Left cardiac atrium (tissue), 4 donors: ENCODE data around the gene CAPZB. TPM values are rescaled to one million over a fixed set of nuclear protein-coding genes. Genes with fewer than 3 reads are reported as not detected.
A peak's percentile ranks its signal among the peaks of the same experiment; 100 is the strongest.
"Not testable (repeated sequence)": the region's sequence is repeated elsewhere in the genome, so short reads cannot be mapped to it uniquely, and the experiment has no call there.

ENCODE experiments used
- ATAC-seq, 2 donors: fragments of 200-7000 bp; cut with Tn5 transposase; one replicate each; pipeline ENCODE4 v1.9.1; 2020; ENCODE audit warnings: mild to moderate bottlenecking in 2 of 2, moderate library complexity in 2 of 2
- DNase-seq: peaks from one replicate; pipeline ENCODE4 v3.0.0-alpha.2; 2020
- intact Hi-C, 2 donors: fragments of 100-400 bp; cut with DNase I; formaldehyde crosslinking; loops; one replicate each; pipeline versions ENCODE4 v1.14.1 to v1.15.1; 2022 to 2023
- total RNA-seq, 2 donors: library from RNA; stranded (reverse); fragmentation: NEBNext Ultra II Directional; extraction: Animal tissue kit (Norgen Biotek cat#: 25700); gene quantifications; one replicate each; pipeline ENCODE4 v1.2.1, GENCODE V29; 2021
- donor health status: DM: no; HTN: yes; CAD: no.
- donor health status: DM: no; HTN: yes; CAD: no; lungs with severe emphysema.
- donor health status: DM: yes; HTN: yes; CAD: no.
- donor health status: Dilated cardiomyopathy.

Gene CAPZB
- total RNA-seq, 2 donors from 2014 or later, result 227 to 254 TPM

GRCh38 chr1:19315378-19316198 is 169.8 kb downstream of the CAPZB start:
- intact Hi-C loops, result no loop called here
- DNase-seq (no peak), ATAC-seq (no peak)

GRCh38 chr1:19313961-19314882 is 171.1 kb downstream of the CAPZB start:
- ATAC-seq (no peak), DNase-seq (no peak)
- intact Hi-C loops, result no loop called here

GRCh38 chr1:19313636-19313959 is 171.7 kb downstream of the CAPZB start:
- no peak for DNase-seq
- no peak for ATAC-seq
- intact Hi-C loops, result no loop called here

GRCh38 chr1:19312782-19313635 is 172.3 kb downstream of the CAPZB start:
- intact Hi-C loops, result no loop called here
- no peak for ATAC-seq
- no peak for DNase-seq

GRCh38 chr1:19311931-19312781 is 173.2 kb downstream of the CAPZB start, which contains the start of the genes AKR7A2 and SLC66A1:
Gene AKR7A2 (minus strand): TSS chr1:19312144. CDS start chr1:19312124, 20 bp downstream.
Gene SLC66A1 (plus strand): TSS chr1:19312326. CDS start chr1:19317678, 5,352 bp downstream.
- ATAC-seq (peak; percentile 97), DNase-seq (peak; percentile 93)
- intact Hi-C loops, result no loop called here

- no peak for DNase-seq
Observed at GRCh38 chr1:19311503-19311930, 173.8 kb downstream of the CAPZB start.

GRCh38 chr1:19310720-19311502 is 174.4 kb downstream of the CAPZB start:
- intact Hi-C loops, result no loop called here
- DNase-seq, result no peak
- ATAC-seq, result peak in 1 of 2 donors; percentile 2

More at GRCh38 chr1:19311503-19311930, 173.8 kb downstream of the CAPZB start:
- ATAC-seq, result peak; percentile 25 to 27
- intact Hi-C loops, result no loop called here

- no peak for ATAC-seq
- DNase-seq, result no peak
- intact Hi-C loops, result no loop called here
Observed at GRCh38 chr1:19310061-19310460, 175.3 kb downstream of the CAPZB start.

- intact Hi-C loops, result no loop called here
- ATAC-seq, result no peak
- no peak for DNase-seq
Observed at GRCh38 chr1:19309123-19309813, 176.1 kb downstream of the CAPZB start.

- intact Hi-C loops, result no loop called here
- no peak for DNase-seq
- no peak for ATAC-seq
Observed at GRCh38 chr1:19308509-19308907, 176.8 kb downstream of the CAPZB start.

- no peak for DNase-seq
- no peak for ATAC-seq
- intact Hi-C loops, result no loop called here
Observed at GRCh38 chr1:19307794-19308508, 177.4 kb downstream of the CAPZB start.

GRCh38 chr1:19306941-19307340 is 178.4 kb downstream of the CAPZB start:
- ATAC-seq (no peak), DNase-seq (no peak)
- intact Hi-C loops, result no loop called here

GRCh38 chr1:19305880-19306279 is 179.5 kb downstream of the CAPZB start:
- intact Hi-C loops, result no loop called here
- DNase-seq, result no peak
- ATAC-seq, result no peak

GRCh38 chr1:19304081-19304480 is 181.3 kb downstream of the CAPZB start:
- ATAC-seq, DNase-seq, intact Hi-C loops: not testable (repeated sequence)

- no peak for DNase-seq
Observed at GRCh38 chr1:19300211-19300610, 185.1 kb downstream of the CAPZB start.

GRCh38 chr1:19294638-19295037 is 190.7 kb downstream of the CAPZB start:
- no peak for DNase-seq
- ATAC-seq, result no peak
- intact Hi-C loops, result no loop called here

More at GRCh38 chr1:19300211-19300610, 185.1 kb downstream of the CAPZB start:
- intact Hi-C loops, result no loop called here
- ATAC-seq, result no peak
